Inflammatory macrophage treated with lipopolysaccharide for 4 hours (primary cell): ENCODE results near the gene RPRD2.

ENCODE experiments used
- DNase-seq: peaks from one replicate; pipeline ENCODE4 v3.0.0-alpha.2; 2020

Gene RPRD2

DNA sequence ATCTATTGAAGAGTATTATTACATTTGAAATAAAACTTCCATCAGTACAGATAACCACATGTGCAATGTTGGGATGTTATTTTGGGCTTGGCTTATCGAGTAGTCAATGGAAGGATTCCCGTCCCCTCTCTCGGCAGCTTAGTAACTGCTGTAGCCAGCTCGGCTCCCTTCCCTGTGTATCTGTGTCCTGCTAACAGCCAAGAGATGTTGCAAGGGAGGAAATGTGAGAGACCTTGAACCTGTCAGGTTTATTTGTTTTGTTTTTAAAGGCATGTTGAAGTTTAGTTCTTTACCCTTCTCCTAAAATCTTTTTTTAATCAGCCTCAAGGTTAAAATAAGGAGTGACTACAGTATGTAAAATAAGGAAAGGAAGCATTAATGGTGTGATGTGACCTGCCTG, 109.7 kb downstream of the RPRD2 start:
- no peak for DNase-seq

GRCh38 chr1:150474869-150475268, 110.9 kb downstream of the RPRD2 start:
- DNase-seq: no peak

GRCh38 chr1:150476754-150477153, 112.8 kb downstream of the RPRD2 start:
- no peak for DNase-seq

DNA sequence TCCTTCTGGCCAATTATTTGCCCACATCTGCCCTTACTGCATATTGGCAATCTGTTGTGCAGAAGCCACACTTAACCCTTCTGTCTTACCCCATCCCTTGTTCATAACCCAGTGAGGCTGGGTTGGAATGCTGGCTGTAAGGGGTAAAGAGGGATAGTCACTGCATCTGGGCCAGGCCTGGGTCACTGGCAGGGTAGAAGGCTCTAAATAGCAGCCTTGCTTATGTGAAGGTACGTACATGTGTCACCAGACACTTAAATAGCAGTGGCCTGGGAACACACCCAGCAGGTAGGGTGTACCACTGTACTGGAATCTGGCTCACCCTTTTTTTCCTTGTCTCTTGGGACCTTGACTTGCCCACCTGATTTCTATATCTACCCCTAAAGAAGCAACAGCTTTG, 113.4 kb downstream of the RPRD2 start:
- no peak for DNase-seq

DNA sequence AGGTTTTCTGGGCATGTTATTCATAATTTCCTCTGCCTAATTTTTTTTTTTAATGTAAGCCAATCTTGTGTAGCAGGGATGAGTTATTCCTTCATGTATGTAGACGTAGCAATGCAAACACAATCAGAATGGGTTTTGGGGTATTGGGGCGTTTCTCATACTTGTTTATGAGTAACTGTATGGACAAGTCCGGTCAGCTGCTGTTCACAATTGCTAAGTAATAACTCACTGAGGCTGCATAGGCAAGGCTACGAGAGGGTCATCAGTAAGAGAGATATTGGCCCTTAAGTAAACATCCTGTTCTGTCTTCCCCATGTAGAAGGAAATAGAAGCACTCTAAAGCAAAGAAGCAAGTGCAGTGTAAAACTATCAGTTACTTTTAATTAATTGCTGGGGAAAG, 113.8 kb downstream of the RPRD2 start:
- no peak for DNase-seq

- DNase-seq: no peak
These were observed 115.4 kb downstream of the RPRD2 start for GRCh38 chr1:150479370-150479769.

GRCh38 chr1:150479927-150480352, 116.0 kb downstream of the RPRD2 start:
- no peak for DNase-seq

- DNase-seq: no peak
These were observed 120.5 kb downstream of the RPRD2 start for GRCh38 chr1:150484431-150484830.

- DNase-seq: no peak
These were observed 120.9 kb downstream of the RPRD2 start for GRCh38 chr1:150484861-150485260.

DNA sequence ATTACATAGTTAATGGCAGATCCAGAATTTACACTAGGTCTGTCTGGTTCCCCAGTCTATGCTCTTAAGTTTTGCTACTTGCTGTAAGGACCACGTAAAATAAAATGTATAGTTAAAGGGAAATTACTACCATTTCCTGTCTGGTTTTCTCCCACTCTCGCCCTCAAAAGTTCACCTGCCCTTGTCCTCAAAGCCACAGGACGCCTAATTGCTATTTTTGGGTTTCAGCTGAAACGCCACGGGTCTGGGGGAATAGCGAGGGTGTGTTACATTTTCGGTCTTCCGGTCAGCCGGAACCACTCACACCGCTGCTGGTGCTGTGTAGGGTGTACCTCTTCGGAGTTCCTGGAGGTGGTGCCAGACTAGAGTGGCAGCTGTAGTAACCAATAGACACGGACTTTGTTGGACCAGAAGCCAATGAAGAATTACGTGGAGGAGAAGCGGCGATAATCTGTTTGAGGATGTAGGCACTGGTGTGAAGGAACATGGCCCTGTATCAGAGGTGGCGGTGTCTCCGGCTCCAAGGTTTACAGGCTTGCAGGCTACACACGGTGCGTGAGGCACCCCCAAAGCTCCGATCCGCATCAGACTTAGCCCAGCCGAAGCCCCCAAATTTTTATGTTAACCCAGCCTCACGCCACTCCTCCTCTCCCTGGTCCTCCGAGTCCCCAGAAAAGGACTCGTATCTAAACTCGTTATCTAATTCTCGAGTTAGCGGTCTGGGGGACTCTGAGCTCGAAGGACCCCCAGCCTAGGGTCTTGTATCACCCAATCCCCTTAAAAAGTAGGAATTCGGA, 123.2 kb downstream of the RPRD2 start, which contains the start of gene TARS2:
TSS of gene TARS2 (plus strand) at position 454 of the 797 bp plus-strand sequence. CDS start at position 486, 32 bp downstream.
- DNase-seq: peak; percentile 99

- DNase-seq: no peak
These were observed 123.8 kb downstream of the RPRD2 start for GRCh38 chr1:150487763-150488115.

GRCh38 chr1:150493175-150493574, 129.2 kb downstream of the RPRD2 start:
- no peak for DNase-seq

DNA sequence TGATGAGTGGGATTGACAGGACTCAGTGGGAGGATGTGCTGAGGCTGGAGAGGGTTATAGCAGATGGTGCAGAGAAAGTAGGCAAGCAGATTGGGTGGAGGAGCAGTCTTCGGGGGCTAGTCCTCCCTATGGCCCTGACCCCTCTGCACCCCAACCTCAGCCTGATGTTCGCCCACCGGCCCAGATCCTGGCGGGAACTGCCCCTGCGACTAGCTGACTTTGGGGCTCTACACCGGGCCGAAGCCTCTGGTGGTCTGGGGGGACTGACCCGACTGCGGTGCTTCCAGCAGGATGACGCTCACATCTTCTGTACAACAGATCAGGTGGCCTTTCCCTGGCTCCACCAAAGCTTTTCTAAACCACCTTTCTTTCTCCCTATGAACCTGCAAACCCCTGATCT, 134.4 kb downstream of the RPRD2 start:
- DNase-seq: no peak

GRCh38 chr1:150505431-150505830, 141.5 kb downstream of the RPRD2 start:
- DNase-seq: no peak

DNA sequence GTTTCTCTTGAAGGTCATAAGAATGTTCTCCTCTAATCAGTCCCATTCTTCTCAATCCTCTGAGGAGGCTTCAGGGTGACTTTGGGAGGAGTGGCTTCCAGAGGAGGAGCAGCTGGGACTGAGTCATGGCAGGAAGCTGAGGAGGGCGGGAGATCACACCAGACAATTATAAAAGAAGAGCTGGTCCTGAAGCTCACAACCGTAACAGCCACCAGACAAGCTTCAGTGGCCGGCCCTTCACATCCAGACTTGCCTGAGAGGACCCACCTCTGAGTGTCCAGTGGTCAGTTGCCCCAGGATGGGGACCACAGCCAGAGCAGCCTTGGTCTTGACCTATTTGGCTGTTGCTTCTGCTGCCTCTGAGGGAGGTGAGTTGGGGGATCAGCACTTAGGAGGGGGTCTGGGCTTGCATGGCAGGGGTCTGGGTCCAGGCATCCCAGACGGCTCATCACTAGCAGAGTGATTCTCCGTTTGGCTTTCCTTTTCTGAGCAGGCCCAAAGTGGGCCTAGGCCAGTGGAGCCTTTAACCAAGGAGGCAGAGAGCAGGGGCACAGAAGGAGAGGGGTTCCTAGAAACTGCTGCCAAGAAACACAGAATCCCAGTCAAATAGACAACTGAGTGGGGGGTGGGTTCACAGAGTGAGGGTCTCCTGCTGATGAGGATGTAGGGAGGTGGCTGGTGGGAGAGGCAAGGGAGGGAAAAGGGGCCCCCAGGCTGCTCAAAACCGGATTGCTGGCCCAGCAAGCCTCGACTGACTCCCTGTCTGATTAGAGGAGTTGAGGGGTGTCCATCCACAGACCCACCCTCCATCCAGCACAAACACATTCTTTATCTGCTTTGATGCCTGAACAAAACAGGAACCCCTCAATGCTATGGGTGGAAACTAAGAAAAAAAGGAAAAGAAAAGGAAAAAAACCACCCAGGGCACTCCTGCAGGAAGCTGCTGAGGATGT, 144.2 kb downstream of the RPRD2 start, which contains the start of gene ECM1:
TSS of gene ECM1 (plus strand) at position 198 of the 953 bp plus-strand sequence. CDS start at position 299, 101 bp downstream.
- peak; percentile 73 for DNase-seq

DNA sequence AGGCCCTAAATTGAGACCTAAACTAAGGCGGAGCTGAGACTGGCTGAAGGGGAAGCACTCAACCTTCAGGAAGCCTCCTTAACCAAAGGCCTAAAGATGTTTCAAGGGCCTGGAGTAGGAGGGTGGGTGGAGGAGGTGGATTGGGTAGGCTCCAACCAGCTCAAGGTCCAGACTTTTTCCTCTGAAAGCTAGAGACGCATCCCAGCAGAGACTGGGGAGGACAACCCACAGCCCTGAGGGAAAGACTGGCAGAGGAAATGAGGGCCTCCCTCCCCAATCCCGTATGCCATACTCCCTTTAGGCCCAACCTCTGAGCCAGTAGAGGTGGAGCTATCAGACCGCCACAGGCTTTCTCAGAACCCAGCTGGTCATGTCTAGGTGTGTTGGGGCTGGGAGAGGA, 145.0 kb downstream of the RPRD2 start:
- no peak for DNase-seq

GRCh38 chr1:150511551-150511950, 147.6 kb downstream of the RPRD2 start:
- DNase-seq: no peak

DNA sequence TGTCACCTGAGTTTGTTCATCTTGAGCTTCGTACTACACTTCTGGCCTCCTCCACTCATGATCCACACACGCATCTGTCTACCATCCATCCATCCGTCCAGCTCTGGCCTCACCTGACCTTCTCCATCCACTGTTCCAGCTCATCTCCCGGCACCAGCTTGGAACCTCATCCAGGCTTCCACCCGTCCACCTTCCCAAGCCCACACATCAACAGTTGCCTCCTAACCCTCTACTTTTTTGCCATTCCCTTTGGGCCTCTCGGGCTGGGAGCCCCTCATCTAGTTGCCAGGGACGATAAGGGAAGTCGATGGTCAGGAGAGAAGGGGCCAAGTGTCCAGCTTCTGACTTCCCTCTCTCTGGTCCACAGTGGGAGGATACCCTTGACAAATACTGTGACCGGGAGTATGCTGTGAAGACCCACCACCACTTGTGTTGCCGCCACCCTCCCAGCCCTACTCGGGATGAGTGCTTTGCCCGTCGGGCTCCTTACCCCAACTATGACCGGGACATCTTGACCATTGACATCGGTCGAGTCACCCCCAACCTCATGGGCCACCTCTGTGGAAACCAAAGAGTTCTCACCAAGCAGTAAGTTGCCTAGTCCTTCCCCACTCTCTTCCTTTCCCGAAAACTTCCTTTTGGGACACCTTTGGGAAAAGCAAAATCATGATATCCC, 148.2 kb downstream of the RPRD2 start:
- DNase-seq: no peak

GRCh38 chr1:150512846-150513245, 148.9 kb downstream of the RPRD2 start:
- no peak for DNase-seq

DNA sequence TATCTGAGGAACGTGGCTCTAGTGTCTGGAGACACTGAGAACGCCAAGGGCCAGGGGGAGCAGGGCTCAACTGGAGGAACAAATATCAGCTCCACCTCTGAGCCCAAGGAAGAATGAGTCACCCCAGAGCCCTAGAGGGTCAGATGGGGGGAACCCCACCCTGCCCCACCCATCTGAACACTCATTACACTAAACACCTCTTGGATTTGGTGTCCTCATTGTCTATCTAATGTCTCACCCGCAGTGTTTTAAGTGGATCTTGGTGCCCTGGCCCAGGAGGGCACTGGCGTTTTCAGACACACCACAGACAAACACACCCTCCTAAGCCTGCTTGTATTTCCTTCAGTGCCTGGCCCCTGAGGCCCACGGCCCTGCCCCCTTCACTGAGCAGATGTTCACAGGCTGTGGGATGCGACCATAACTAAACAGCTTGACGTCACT, 149.4 kb downstream of the RPRD2 start:
- no peak for DNase-seq

DNA sequence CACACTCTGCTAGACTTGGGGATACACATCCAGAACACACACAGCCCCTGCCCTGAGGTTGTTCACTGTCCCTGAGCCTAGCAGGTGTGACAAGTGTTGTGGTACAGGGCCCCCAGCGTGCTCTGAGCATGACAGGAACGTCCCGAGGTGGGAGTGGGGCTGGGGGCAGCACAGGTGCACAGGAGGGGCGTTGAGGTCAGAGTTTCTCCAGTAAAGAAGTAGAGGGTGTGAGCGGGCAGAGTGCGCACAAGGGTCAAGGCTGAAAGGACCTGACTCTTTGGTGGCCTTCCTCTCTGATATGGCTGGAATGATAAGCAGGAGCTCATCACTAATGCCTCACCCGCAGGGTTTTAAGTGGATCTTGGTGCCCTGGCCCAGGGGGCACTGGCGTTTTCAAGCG, 150.3 kb downstream of the RPRD2 start:
- DNase-seq: no peak

DNA sequence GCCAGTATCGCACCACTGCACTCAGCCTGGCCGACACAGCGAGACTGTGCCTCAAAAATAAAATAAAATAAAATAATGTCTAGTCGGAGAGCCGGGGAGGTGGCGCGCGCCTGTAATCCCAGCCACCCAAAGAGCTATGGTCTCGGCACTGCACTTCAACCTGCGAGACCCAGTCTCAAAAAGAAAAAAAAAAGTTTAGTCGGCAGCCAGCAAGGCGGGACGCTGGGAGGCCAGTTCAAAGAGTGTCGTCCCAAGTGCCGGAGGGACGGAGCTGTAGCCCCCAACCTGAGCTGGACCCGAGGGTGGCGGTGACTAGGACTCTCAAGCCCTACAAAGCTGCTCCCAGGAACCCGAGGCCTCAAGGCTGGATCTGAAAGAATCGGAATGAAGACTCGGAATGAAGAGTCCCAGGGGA, 151.0 kb downstream of the RPRD2 start:
- DNase-seq: no peak
